HepG2 (cell line): Measurements from ENCODE around the gene GPR155. TPM values are rescaled to one million over a fixed set of nuclear protein-coding genes. Genes with fewer than 3 reads are reported as not detected.

Source experiments
- ATAC-seq: fragments of 200-7000 bp; cut with Tn5 transposase; 3 replicates; pipeline ENCODE4 v1.9.1; 2020; ENCODE audit warnings: mild to moderate bottlenecking, moderate library complexity
- BruUV-seq: library from RNA; stranded (reverse); fragments of 400-500 nt; replicated peaks from 2 replicates; lab custom pipeline; 2021; lab: Mats Ljungman, UMichigan
- CTCF ChIA-PET: fragments of 300-600 bp; formaldehyde crosslinking; extraction: SDS; loops from one replicate; lab custom pipeline; 2021; ENCODE audit warnings: low total read pairs, inconsistent platforms, low intra/inter-chr PET ratio; lab: Yijun Ruan, JAX
- POLR2A ChIA-PET: fragments of 350-600 bp; sonication (Branson Sonifier 250); formaldehyde crosslinking; loops from one replicate; lab custom pipeline; 2020; ENCODE audit warnings: antibody characterized with exemption, inconsistent platforms; lab: Yijun Ruan, JAX
- DNase-seq: peaks from one replicate; pipeline ENCODE4 v3.0.0-alpha.2; 2015; ENCODE audit warnings: low spot score
- FAIRE-seq: peaks from 3 replicates; lab custom pipeline; 2011; peaks lifted over from hg19 to GRCh38; lab: Jason Lieb, UNC
- H2AFZ ChIP-seq: one replicate; pipeline ENCODE4 v1.6.1; 2011; ENCODE audit warnings: low read length, inconsistent platforms
- H3K27ac ChIP-seq: fragments of 300-600 bp; 3 replicates; pipeline ENCODE4 v1.8.0; 2011; ENCODE audit warnings: mixed run types, mild to moderate bottlenecking, mixed read lengths, low read length, inconsistent platforms; ENCODE audit not compliant: insufficient read depth; ENCODE audit errors: extremely low read length
- H3K27me3 ChIP-seq, 2 experiments: fragments of 200-600 bp in 1 of 2; 2 replicates in 1 of 2; 3 replicates in 1 of 2; pipeline versions ENCODE4 v1.6.0 to v1.8.0; 2011; ENCODE audit warnings: low read length in 2 of 2, mild to moderate bottlenecking in 2 of 2, moderate library complexity in 2 of 2, inconsistent platforms in 1 of 2; ENCODE audit not compliant: insufficient read depth in 2 of 2, control insufficient read depth in 1 of 2
- H3K36me3 ChIP-seq, 2 experiments: fragments of 200-600 bp in 1 of 2; replicated peaks in 1 of 2; 2 replicates in 1 of 2; 3 replicates in 1 of 2; pipeline versions ENCODE4 v1.5.1 to v1.8.0; 2011; ENCODE audit warnings: low read length in 2 of 2, inconsistent platforms in 1 of 2; ENCODE audit not compliant: insufficient read depth in 2 of 2, control insufficient read depth in 1 of 2
- H3K4me1 ChIP-seq: 2 replicates; pipeline ENCODE4 v1.5.1; 2012; ENCODE audit warnings: low read length, inconsistent platforms; ENCODE audit not compliant: insufficient read depth
- H3K4me2 ChIP-seq: 2 replicates; pipeline ENCODE4 v1.6.0; 2011; ENCODE audit warnings: low read depth, low read length, inconsistent platforms
- H3K4me3 ChIP-seq, 3 experiments: fragments of 200-600 bp in 1 of 3; sonication (generic), shearing (Covaris generic) in 1 of 3; replicated peaks in 1 of 3; 2 replicates each; pipeline ENCODE4 v1.5.1; 2011 to 2016; ENCODE audit warnings: low read length in 3 of 3, inconsistent platforms in 2 of 3, low read depth in 2 of 3, mild to moderate bottlenecking in 2 of 3, control low read depth in 1 of 3, mixed read lengths in 1 of 3; ENCODE audit not compliant: insufficient read depth in 1 of 3
- H3K79me2 ChIP-seq: one replicate; pipeline ENCODE4 v1.6.1; 2011; ENCODE audit warnings: low read length, inconsistent platforms; ENCODE audit not compliant: insufficient read depth
- H3K9ac ChIP-seq: 2 replicates; pipeline ENCODE4 v1.6.0; 2011; ENCODE audit warnings: mild to moderate bottlenecking, low read depth, low read length, inconsistent platforms; ENCODE audit not compliant: insufficient read depth
- H3K9me3 ChIP-seq: 2 replicates; pipeline ENCODE4 v1.5.1; 2012; ENCODE audit warnings: mild to moderate bottlenecking, low read length
- H4K20me1 ChIP-seq: 2 replicates; pipeline ENCODE4 v1.6.0; 2011; ENCODE audit warnings: inconsistent platforms, mild to moderate bottlenecking, low read length, moderate library complexity; ENCODE audit not compliant: insufficient read depth
- CREM ChIP-seq, 2 experiments: sonication (generic) in 1 of 2; formaldehyde crosslinking in 1 of 2; IDR thresholded peaks; 2 replicates each; pipeline versions ENCODE4 v1.4.0 to v1.6.1; 2016 to 2020; ENCODE audit warnings: antibody characterized with exemption in 1 of 2, mild to moderate bottlenecking in 1 of 2, missing genetic modification reagents in 1 of 2
- EHMT2 ChIP-seq: fragments of 200-600 bp; sonication (generic); IDR thresholded peaks from 2 replicates; pipeline ENCODE4 v1.7.0; 2017; ENCODE audit warnings: antibody characterized with exemption, low read depth, low read length, borderline replicate concordance
- ELF3 ChIP-seq: IDR thresholded peaks from 2 replicates; pipeline ENCODE4 v1.6.1; 2016; ENCODE audit warnings: missing genetic modification reagents, missing compliant biosample characterization
- HMG20B ChIP-seq: conservative IDR thresholded peaks from 2 replicates; pipeline ENCODE4 v1.6.1; 2016; ENCODE audit warnings: missing genetic modification reagents, missing compliant biosample characterization
- HMGXB3 ChIP-seq: sonication (generic); formaldehyde crosslinking; IDR thresholded peaks from 2 replicates; pipeline ENCODE4 v1.4.0; 2020; ENCODE audit warnings: missing genetic modification reagents, borderline replicate concordance
- HOXA3 ChIP-seq: sonication (generic); formaldehyde crosslinking; IDR thresholded peaks from 2 replicates; pipeline ENCODE4 v1.5.0; 2020; ENCODE audit warnings: missing genetic modification reagents
- MEIS2 ChIP-seq: sonication (generic); formaldehyde crosslinking; IDR thresholded peaks from 2 replicates; pipeline ENCODE4 v1.9.0; 2021; ENCODE audit warnings: mild to moderate bottlenecking, missing genetic modification reagents
- REST ChIP-seq, 2 experiments: IDR thresholded peaks; 2 replicates each; pipeline ENCODE4 v1.6.1; 2011 to 2012; ENCODE audit warnings: low read length in 2 of 2, borderline replicate concordance in 1 of 2, low read depth in 1 of 2, mild to moderate bottlenecking in 1 of 2, moderate library complexity in 1 of 2
- SMAD1 ChIP-seq: sonication (generic); formaldehyde crosslinking; IDR thresholded peaks from 2 replicates; pipeline ENCODE4 v1.4.0; 2020; ENCODE audit warnings: missing genetic modification reagents, low read depth, mild to moderate bottlenecking, borderline replicate concordance
- TAF1 ChIP-seq: sonication (generic); formaldehyde crosslinking; IDR thresholded peaks from 2 replicates; pipeline ENCODE4 v1.4.0; 2020; ENCODE audit warnings: missing genetic modification reagents
- TMF1 ChIP-seq: sonication (generic); formaldehyde crosslinking; IDR thresholded peaks from 2 replicates; pipeline ENCODE4 v1.8.1; 2022; ENCODE audit warnings: low read depth, missing genetic modification reagents
- YY1 ChIP-seq: IDR thresholded peaks from 2 replicates; pipeline ENCODE4 v1.6.1; 2011; ENCODE audit warnings: low read length, low read depth, moderate library complexity, mild to moderate bottlenecking; ENCODE audit not compliant: insufficient read depth, insufficient replicate concordance
- ZNF230 ChIP-seq: sonication (generic); formaldehyde crosslinking; IDR thresholded peaks from 2 replicates; pipeline ENCODE4 v1.4.0; 2020; ENCODE audit warnings: mild to moderate bottlenecking, missing genetic modification reagents
- ZNF264 ChIP-seq: sonication (generic); formaldehyde crosslinking; IDR thresholded peaks from 2 replicates; pipeline ENCODE4 v1.4.0; 2020; ENCODE audit warnings: missing genetic modification reagents
- ZNF644 ChIP-seq: IDR thresholded peaks from 2 replicates; pipeline ENCODE4 v1.6.1; 2016; ENCODE audit warnings: low read depth
- ZNF781 ChIP-seq: sonication (generic); formaldehyde crosslinking; IDR thresholded peaks from 2 replicates; pipeline ENCODE4 v1.5.1; 2020; ENCODE audit warnings: borderline replicate concordance, mild to moderate bottlenecking, missing genetic modification reagents; ENCODE audit errors: not compliant biosample characterization
- WGBS: methylation state at CpG from one replicate; pipeline ENCODE4 v1.1.6; 2017; ENCODE audit warnings: low lambda C conversion rate; 5-methylcytosine and 5-hydroxymethylcytosine counted together
- in situ Hi-C: cut with HindIII; loops from 2 replicates; pipeline ENCODE4 v1.10.0; 2017; ENCODE audit warnings: low pct_unique_long_range_greater_than_20kb; ENCODE audit not compliant: extremely low pct_ligation_motif_present
- intact Hi-C: fragments of 100-400 bp; cut with micrococcal nuclease; formaldehyde crosslinking; loops from one replicate; pipeline ENCODE4 v1.10.0; 2022; ENCODE audit not compliant: unreplicated experiment
- polyA plus RNA-seq, 8 experiments: library from polyadenylated mRNA; depleted of rRNA in 3 of 8; stranded (reverse) in 7 of 8; unstranded in 1 of 8; fragments of >200 nt; fragmentation: Illumina TruSeq in 4 of 8; extraction: Trizol in 4 of 8; gene quantifications; 2 replicates each; pipeline versions ENCODE4 v1.2.1 to v1.2.3, GENCODE V29; 2011 to 2016; ENCODE audit warnings: low read depth in 4 of 8, missing spikeins in 1 of 8, mixed read lengths in 1 of 8; ENCODE audit not compliant: insufficient read depth in 1 of 8
- total RNA-seq, 5 experiments: library from RNA; depleted of rRNA; stranded (reverse); fragments of >200 nt; fragmentation: Illumina TruSeq; extraction: Trizol; gene quantifications; 2 replicates each; pipeline ENCODE4 v1.2.3, GENCODE V29; 2016; ENCODE audit warnings: low read depth in 1 of 5
- TF ChIP-seq, protein P1 (sequence below): IDR thresholded peaks from 2 replicates; pipeline ENCODE4 v1.6.1; 2016

Gene GPR155
- total and polyA plus RNA-seq, 2 of the 13 experiments (the other 11 are each of a cell fraction or from before 2014, with no cell fraction given), result 0.15 to 0.49 TPM

DNA sequence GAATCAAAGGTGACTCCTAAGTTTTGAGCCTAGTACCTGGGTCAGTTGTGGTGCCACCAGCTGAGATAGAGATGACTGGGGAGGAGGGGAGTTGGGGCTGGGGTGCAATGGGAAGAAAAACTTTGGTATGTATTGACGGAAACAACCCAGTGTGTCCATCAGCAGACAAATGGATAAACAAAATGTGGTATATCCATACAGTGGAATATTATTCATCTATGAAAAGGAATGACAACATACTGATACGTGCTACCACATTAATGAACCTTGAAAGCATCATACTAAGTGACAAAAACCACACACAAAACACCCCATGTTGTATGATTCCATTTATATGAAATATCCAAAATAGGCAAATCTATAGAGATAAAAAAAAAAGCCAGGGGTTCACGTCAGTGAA lies 41.1 kb upstream of the GPR155 start:
- no peak overlapping the region for H3K4me3 ChIP-seq
- 0 out of 5 replicates have a peak, but pooled peaks cover 0 to 8% of the 10 kb centered on the region in 2 experiments for H3K27me3 ChIP-seq
- H3K4me1 ChIP-seq, result no peaks in the 10 kb centered on the region
- H4K20me1 ChIP-seq, result no peaks in the 10 kb centered on the region
- no peaks in the 10 kb centered on the region for H3K9me3 ChIP-seq
- ATAC-seq, result no peak
- H3K9ac ChIP-seq, result no peak overlapping the region
- no peak for DNase-seq
- TF ChIP-seq ZNF264 (CRISPR knock-in tag), result no peak
- TF ChIP-seq ZNF644 (CRISPR knock-in tag), result no peak
- TF ChIP-seq HOXA3, result no peak
- TF ChIP-seq REST (IDR thresholded peaks at IDR 0.05; ENCODE audit: borderline replicate concordance in 1 of 2, low read depth in 1 of 2, low read length in 2 of 2), result no peak
- no peak for TF ChIP-seq HMG20B (CRISPR knock-in tag)
- no peak for TF ChIP-seq ZNF781
- TF ChIP-seq SMAD1 (CRISPR knock-in tag), result no peak
- TF ChIP-seq MEIS2 (CRISPR knock-in tag), result no peak
- no peak for TF ChIP-seq ELF3 (CRISPR knock-in tag)
- TF ChIP-seq TAF1 (CRISPR knock-in tag), result no peak
- TF ChIP-seq ZNF230, result no peak
- TF ChIP-seq EHMT2, result no peak
- TF ChIP-seq YY1, result no peak
- no peak for TF ChIP-seq HMGXB3
- TF ChIP-seq, protein P1, sequence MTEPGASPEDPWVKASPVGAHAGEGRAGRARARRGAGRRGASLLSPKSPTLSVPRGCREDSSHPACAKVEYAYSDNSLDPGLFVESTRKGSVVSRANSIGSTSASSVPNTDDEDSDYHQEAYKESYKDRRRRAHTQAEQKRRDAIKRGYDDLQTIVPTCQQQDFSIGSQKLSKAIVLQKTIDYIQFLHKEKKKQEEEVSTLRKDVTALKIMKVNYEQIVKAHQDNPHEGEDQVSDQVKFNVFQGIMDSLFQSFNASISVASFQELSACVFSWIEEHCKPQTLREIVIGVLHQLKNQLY, result no peak
- no peak for TF ChIP-seq TMF1 (CRISPR knock-in tag)
- TF ChIP-seq CREM (IDR thresholded peaks at IDR 0.05), result no peak
- TF ChIP-seq CREM (CRISPR knock-in tag; IDR thresholded peaks at IDR 0.05), result no peak
- intact Hi-C loops, result no loop called here
- in situ Hi-C loops, result no loop called here
- CTCF ChIA-PET, result no interaction called here
- H3K79me2 ChIP-seq, result no peaks in the 10 kb centered on the region
- BruUV-seq, result no TSS peak
- POLR2A ChIA-PET, result no interaction called here
- H3K36me3 ChIP-seq, result no peaks in the 10 kb centered on the region
- 31% methylated on average over 3 of the region's 3 CpGs for WGBS
- FAIRE-seq, result no peak
- H3K27ac ChIP-seq, result no peak overlapping the region
- no peak overlapping the region for H2AFZ ChIP-seq
- no peak overlapping the region for H3K4me2 ChIP-seq
